CD4-positive, alpha-beta memory T cell (primary cell): Measurements from ENCODE around the gene MTERF1. TPM values are rescaled to one million over a fixed set of nuclear protein-coding genes. Genes with fewer than 3 reads are reported as not detected.

Experiments
- CTCF ChIA-PET: fragments of 350-600 bp; sonication (Branson Sonifier 250); formaldehyde crosslinking; loops from one replicate; lab custom pipeline; 2021; ENCODE audit warnings: inconsistent platforms; ENCODE audit not compliant: partially characterized antibody; lab: Charles Lee
- POLR2A ChIA-PET: fragments of 350-600 bp; sonication (Branson Sonifier 250); formaldehyde crosslinking; loops from one replicate; lab custom pipeline; 2021; ENCODE audit not compliant: partially characterized antibody; lab: Charles Lee
- DNase-seq, 5 donors: peaks; one replicate each; pipeline versions ENCODE4 v3.0.0 to v3.0.0-alpha.2; 2020 to 2022; ENCODE audit warnings: mixed read lengths in 1 of 5
- H3K27ac ChIP-seq: one replicate; pipeline ENCODE4 v1.7.0; 2013; ENCODE audit warnings: low read depth, low read length
- H3K27me3 ChIP-seq: 2 replicates; pipeline ENCODE4 v1.7.0; 2013; ENCODE audit warnings: mild to moderate bottlenecking, low read length, moderate library complexity; ENCODE audit not compliant: insufficient read depth
- H3K36me3 ChIP-seq: 2 replicates; pipeline ENCODE4 v1.7.0; 2013; ENCODE audit warnings: mild to moderate bottlenecking, low read length, moderate library complexity; ENCODE audit not compliant: insufficient read depth
- H3K4me1 ChIP-seq: 2 replicates; pipeline ENCODE4 v1.7.0; 2013; ENCODE audit warnings: mild to moderate bottlenecking, low read length, moderate library complexity; ENCODE audit not compliant: insufficient read depth
- H3K4me3 ChIP-seq, 2 donors: one replicate each; pipeline ENCODE4 v1.7.0; 2013; ENCODE audit warnings: low read length in 2 of 2, mild to moderate bottlenecking in 1 of 2
- H3K9me3 ChIP-seq, 2 donors: one replicate each; pipeline ENCODE4 v1.7.0; 2013; ENCODE audit warnings: low read length in 2 of 2, control low read depth in 1 of 2; ENCODE audit not compliant: control insufficient read depth in 1 of 2
- H3K27ac Mint-ChIP-seq, 7 donors: one replicate each; pipeline ENCODE4 v1.8.0; 2020 to 2021; ENCODE audit warnings: mixed read lengths in 7 of 7, mild to moderate bottlenecking in 6 of 7, inconsistent platforms in 3 of 7, moderate library complexity in 3 of 7
- H3K27me3 Mint-ChIP-seq, 2 donors: one replicate each; pipeline ENCODE4 v1.8.0; 2020 to 2021; ENCODE audit warnings: mixed read lengths in 2 of 2
- H3K36me3 Mint-ChIP-seq, 2 donors: one replicate each; pipeline ENCODE4 v1.8.0; 2020 to 2021; ENCODE audit warnings: mixed read lengths in 2 of 2, inconsistent platforms in 1 of 2, mild to moderate bottlenecking in 1 of 2
- H3K4me1 Mint-ChIP-seq, 4 donors: one replicate each; pipeline ENCODE4 v1.8.0; 2020 to 2021; ENCODE audit warnings: mixed read lengths in 4 of 4, mild to moderate bottlenecking in 1 of 4
- H3K4me3 Mint-ChIP-seq, 8 donors: one replicate each; pipeline ENCODE4 v1.8.0; 2020 to 2021; ENCODE audit warnings: mixed read lengths in 8 of 8, mild to moderate bottlenecking in 7 of 8, moderate library complexity in 6 of 8, inconsistent platforms in 3 of 8
- H3K9me3 Mint-ChIP-seq, 8 donors: one replicate each; pipeline ENCODE4 v1.8.0; 2020 to 2021; ENCODE audit warnings: mixed read lengths in 8 of 8, mild to moderate bottlenecking in 5 of 8, inconsistent platforms in 3 of 8, moderate library complexity in 1 of 8
- intact Hi-C: fragments of 100-400 bp; cut with micrococcal nuclease; formaldehyde crosslinking; loops from one replicate; pipeline ENCODE4 v1.15.1; 2023
- polyA plus RNA-seq, 2 donors: library from polyadenylated mRNA; unstranded; fragments of 300-500 nt; fragmentation: Illumina TruSeq; gene quantifications; one replicate each; pipeline ENCODE4 v1.2.3, GENCODE V29; 2021
- total RNA-seq, 2 experiments: library from RNA; stranded (reverse); gene quantifications; one replicate each; pipeline ENCODE4 v1.2.3, GENCODE V29; 2021

MTERF1 gene
- total and polyA plus RNA-seq, 4 experiments from 2014 or later: 6.6 to 32.4 (median 23.6) TPM

DNA sequence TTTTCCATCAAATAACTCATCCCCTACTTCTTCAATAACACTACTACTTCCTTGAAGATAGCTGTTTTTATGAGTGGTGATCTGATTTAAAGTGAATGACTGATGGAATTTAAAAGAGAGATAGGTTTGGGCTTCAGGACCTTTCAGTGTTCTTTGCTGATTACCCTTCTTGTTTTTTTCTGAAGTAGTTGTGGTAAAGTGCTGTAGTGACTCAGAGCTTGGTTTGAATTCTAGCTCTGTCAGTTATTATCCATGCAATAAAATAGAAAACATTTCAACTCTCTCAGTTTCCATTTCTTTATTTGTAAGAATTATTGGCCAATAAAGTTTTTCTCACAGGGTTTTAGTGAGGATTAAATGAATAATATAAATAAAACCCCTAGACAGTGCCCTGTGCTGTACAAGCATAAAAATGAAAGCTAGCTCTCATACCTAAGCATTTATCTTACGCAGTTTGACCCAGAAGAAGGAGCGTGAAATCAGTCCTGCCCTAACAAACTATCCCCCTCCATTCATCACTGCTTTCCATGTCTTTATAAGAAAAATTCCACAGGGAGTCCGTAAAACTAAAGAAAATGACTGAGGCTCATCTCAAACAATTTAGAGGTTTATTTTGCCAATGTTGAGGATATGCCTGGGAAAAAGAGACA is 35.0 kb upstream of the MTERF1 start:
- intact Hi-C loops: no loop called here
- POLR2A ChIA-PET: no interaction called here
- peaks cover 13% of the 10 kb centered on the region for H3K4me1 ChIP-seq
- CTCF ChIA-PET: no interaction called here
- no peaks in the 10 kb centered on the region for H3K9me3 ChIP-seq
- H3K4me1 Mint-ChIP-seq: peaks cover 0 to 3% (median 1%) of the 10 kb centered on the region in 4 donors
- H3K36me3 ChIP-seq: no peaks in the 10 kb centered on the region
- no peaks in the 10 kb centered on the region for H3K27me3 ChIP-seq
- DNase-seq: no peak
- H3K27ac Mint-ChIP-seq: peak overlapping the region in 2 of 7 donors; percentile 4 to 15
- no peak overlapping the region for H3K4me3 ChIP-seq
- H3K27me3 Mint-ChIP-seq: peaks cover 3 to 9% of the 10 kb centered on the region in 2 donors
- H3K36me3 Mint-ChIP-seq: no peaks in the 10 kb centered on the region
- no peak overlapping the region for H3K27ac ChIP-seq
- H3K4me3 Mint-ChIP-seq: no peak overlapping the region
- peaks cover 0 to 3% (median 0%) of the 10 kb centered on the region in 8 donors for H3K9me3 Mint-ChIP-seq

DNA sequence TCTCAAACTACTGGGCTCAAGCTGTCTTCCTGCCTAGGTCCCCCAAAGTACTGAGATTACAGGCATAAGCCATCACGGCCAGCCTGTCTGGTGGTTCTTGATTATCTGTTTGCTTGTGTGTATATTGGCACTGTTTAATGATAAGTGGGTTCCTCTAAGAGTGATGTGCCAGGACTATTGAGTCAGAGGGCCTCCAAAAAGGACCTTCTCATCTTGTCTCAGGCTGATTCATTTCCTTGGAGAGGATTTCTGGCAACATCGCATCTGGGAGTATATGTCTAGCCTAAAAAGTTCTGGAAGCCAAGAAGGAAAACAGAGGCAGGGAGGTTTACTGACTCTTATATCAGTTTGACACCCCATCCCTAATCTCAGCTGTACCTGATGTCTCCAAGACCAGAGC is 33.1 kb upstream of the MTERF1 start:
- DNase-seq: no peak
- no peak overlapping the region for H3K4me3 Mint-ChIP-seq
- no peaks in the 10 kb centered on the region for H3K36me3 Mint-ChIP-seq
- H3K9me3 ChIP-seq: no peaks in the 10 kb centered on the region
- H3K4me3 ChIP-seq: no peak overlapping the region
- H3K27ac Mint-ChIP-seq: no peak overlapping the region
- no peaks in the 10 kb centered on the region for H3K9me3 Mint-ChIP-seq
- ChIA-PET POLR2A (no interaction called here), CTCF (interaction anchor here (1.3 kb wide), 1 partner anchor 83 kb away, joined by 3 read pairs; no protein-coding TSS in a partner anchor)
- H3K4me1 Mint-ChIP-seq: peaks cover 0 to 3% (median 1%) of the 10 kb centered on the region in 4 donors
- no peaks in the 10 kb centered on the region for H3K27me3 ChIP-seq
- H3K27me3 Mint-ChIP-seq: peaks cover 5 to 10% of the 10 kb centered on the region in 2 donors
- intact Hi-C loops: no loop called here
- no peak overlapping the region for H3K27ac ChIP-seq
- H3K36me3 ChIP-seq: no peaks in the 10 kb centered on the region
- H3K4me1 ChIP-seq: peaks cover 13% of the 10 kb centered on the region

DNA sequence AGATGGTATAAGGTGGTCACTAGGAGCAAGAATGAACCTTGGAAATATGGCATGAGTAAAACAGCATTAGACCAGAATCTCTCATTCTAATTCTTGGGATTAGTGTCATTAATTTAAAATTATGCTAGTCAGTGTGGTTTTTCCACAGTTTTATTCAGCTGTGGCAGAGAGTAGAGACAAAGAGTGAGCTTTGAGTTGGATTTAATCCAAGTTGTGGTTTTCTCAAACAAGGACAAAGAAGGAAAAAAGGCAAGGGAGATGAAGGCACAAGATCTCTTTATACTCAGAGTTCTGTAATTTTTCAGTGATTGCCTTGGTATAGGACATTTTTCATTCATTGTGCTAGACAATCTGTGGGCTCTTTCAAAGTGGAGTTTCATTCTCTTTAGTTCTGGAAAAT is 32.0 kb upstream of the MTERF1 start:
- peaks cover 5 to 8% of the 10 kb centered on the region in 2 donors for H3K27me3 Mint-ChIP-seq
- H3K9me3 ChIP-seq: no peaks in the 10 kb centered on the region
- H3K4me3 Mint-ChIP-seq: no peak overlapping the region
- no peak for DNase-seq
- ChIA-PET CTCF (interaction anchor here (0.7 to 1.4 kb wide), 4 partner anchors 26 to 82 kb away, joined by 3 to 4 read pairs (median 4); no protein-coding TSS in a partner anchor), POLR2A (interaction anchor here (1.1 kb wide), 1 partner anchor 28 kb away, joined by 3 read pairs; the partner anchor contains the start of gene AKAP9)
- H3K4me1 ChIP-seq: peaks cover 13% of the 10 kb centered on the region
- intact Hi-C loops: no loop called here
- no peaks in the 10 kb centered on the region for H3K36me3 ChIP-seq
- H3K9me3 Mint-ChIP-seq: peaks cover 0 to 3% (median 0%) of the 10 kb centered on the region in 8 donors
- H3K27me3 ChIP-seq: no peaks in the 10 kb centered on the region
- no peaks in the 10 kb centered on the region for H3K36me3 Mint-ChIP-seq
- no peak overlapping the region for H3K27ac ChIP-seq
- peaks cover 0 to 3% (median 1%) of the 10 kb centered on the region in 4 donors for H3K4me1 Mint-ChIP-seq
- no peak overlapping the region for H3K27ac Mint-ChIP-seq
- H3K4me3 ChIP-seq: no peak overlapping the region

DNA sequence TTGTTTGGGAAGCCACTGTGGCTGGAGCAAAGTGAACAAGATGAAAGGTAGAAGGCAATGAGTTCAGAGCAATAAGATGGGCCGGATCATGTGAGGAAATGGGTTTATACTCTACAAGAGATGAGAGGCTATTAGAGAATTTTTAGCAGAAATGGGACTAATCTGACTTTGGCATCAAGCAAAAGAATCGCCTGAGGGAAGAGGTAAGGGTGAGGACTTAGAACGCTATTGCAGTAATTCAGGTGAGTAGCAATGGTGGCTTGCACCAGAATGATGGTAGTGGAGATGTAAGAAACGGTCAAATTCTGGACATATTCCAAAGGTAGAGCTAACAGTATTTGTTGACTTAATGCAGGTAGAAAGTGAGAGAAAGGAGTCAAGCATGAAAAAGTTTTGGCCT is 30.6 kb upstream of the MTERF1 start:
- peaks cover 0 to 3% (median 1%) of the 10 kb centered on the region in 4 donors for H3K4me1 Mint-ChIP-seq

DNA sequence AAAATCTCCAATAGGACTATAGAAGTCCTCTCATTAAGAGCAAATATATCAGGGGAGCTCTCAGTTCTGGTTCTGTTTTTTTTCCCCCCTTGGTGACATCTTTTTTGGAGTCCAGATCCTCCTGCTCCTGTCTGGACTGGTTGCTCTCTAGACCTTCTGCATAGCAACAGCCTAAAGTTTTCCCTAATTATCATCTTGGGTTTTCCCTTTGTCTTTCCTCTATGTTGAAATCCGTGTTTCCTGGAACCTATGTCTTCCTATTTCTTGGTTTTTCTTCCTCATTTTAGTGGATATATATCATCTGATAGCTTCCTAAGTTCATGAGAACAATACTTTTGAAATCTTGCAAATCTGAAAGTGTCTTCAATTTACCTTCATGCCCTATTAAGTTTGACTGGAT is 29.7 kb upstream of the MTERF1 start:
- no peaks in the 10 kb centered on the region for H3K36me3 ChIP-seq
- no peak for DNase-seq
- ChIA-PET CTCF (no interaction called here), POLR2A (no interaction called here)
- no peaks in the 10 kb centered on the region for H3K9me3 ChIP-seq
- no peaks in the 10 kb centered on the region for H3K27me3 ChIP-seq
- peaks cover 0 to 6% (median 0%) of the 10 kb centered on the region in 8 donors for H3K9me3 Mint-ChIP-seq
- intact Hi-C loops: no loop called here
- no peaks in the 10 kb centered on the region for H3K36me3 Mint-ChIP-seq
- peaks cover 4 to 9% of the 10 kb centered on the region in 2 donors for H3K27me3 Mint-ChIP-seq
- no peak overlapping the region for H3K4me3 Mint-ChIP-seq
- H3K4me3 ChIP-seq: no peak overlapping the region
- H3K27ac Mint-ChIP-seq: no peak overlapping the region
- peaks cover 13% of the 10 kb centered on the region for H3K4me1 ChIP-seq
- no peak overlapping the region for H3K27ac ChIP-seq
- H3K4me1 Mint-ChIP-seq: peaks cover 0 to 3% (median 1%) of the 10 kb centered on the region in 4 donors

More for the DNA sequence above, 30.6 kb upstream of the MTERF1 start:
- Mint-ChIP-seq H3K9me3 (peaks cover 0 to 6% (median 0%) of the 10 kb centered on the region in 8 donors), H3K27me3 (peaks cover 4 to 9% of the 10 kb centered on the region in 2 donors), H3K27ac (no peak overlapping the region), H3K4me3 (no peak overlapping the region), H3K36me3 (no peaks in the 10 kb centered on the region)
- Histone ChIP-seq H3K27ac (no peak overlapping the region), H3K36me3 (no peaks in the 10 kb centered on the region), H3K27me3 (no peaks in the 10 kb centered on the region), H3K9me3 (no peaks in the 10 kb centered on the region), H3K4me3 (no peak overlapping the region), H3K4me1 (peaks cover 13% of the 10 kb centered on the region)
- CTCF ChIA-PET: no interaction called here
- DNase-seq: no peak
- intact Hi-C loops: no loop called here
- POLR2A ChIA-PET: no interaction called here

DNA sequence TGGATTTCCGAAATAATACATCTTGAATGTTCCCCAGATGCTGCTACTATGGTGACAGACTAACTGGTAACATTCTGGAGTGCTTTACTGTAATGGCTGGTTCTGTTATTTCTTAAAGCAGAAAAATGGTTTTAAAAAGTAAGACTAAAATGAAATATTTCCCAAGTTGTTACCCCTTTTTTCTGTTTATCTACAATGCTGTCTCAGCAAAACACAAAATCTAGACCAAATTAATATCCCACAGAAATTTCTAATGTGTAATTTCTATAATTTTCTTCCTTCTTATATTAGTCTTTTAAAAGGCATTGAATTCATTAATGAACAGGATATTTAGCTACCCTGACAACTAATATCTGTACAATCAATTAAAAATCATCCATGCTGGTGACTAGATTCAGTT is 19.1 kb upstream of the MTERF1 start:
- H3K4me3 ChIP-seq: no peak overlapping the region
- no peaks in the 10 kb centered on the region for H3K36me3 Mint-ChIP-seq
- no peak for DNase-seq
- no peaks in the 10 kb centered on the region for H3K36me3 ChIP-seq
- no peak overlapping the region for H3K27ac ChIP-seq
- H3K4me1 Mint-ChIP-seq: no peaks in the 10 kb centered on the region
- H3K9me3 ChIP-seq: no peaks in the 10 kb centered on the region
- H3K27ac Mint-ChIP-seq: no peak overlapping the region
- no peak overlapping the region for H3K4me3 Mint-ChIP-seq
- CTCF ChIA-PET: no interaction called here
- no peaks in the 10 kb centered on the region for H3K4me1 ChIP-seq
- H3K9me3 Mint-ChIP-seq: peaks cover 0 to 2% (median 0%) of the 10 kb centered on the region in 8 donors
- POLR2A ChIA-PET: no interaction called here
- peaks cover 5 to 8% of the 10 kb centered on the region in 2 donors for H3K27me3 Mint-ChIP-seq
- intact Hi-C loops: no loop called here
- no peaks in the 10 kb centered on the region for H3K27me3 ChIP-seq

DNA sequence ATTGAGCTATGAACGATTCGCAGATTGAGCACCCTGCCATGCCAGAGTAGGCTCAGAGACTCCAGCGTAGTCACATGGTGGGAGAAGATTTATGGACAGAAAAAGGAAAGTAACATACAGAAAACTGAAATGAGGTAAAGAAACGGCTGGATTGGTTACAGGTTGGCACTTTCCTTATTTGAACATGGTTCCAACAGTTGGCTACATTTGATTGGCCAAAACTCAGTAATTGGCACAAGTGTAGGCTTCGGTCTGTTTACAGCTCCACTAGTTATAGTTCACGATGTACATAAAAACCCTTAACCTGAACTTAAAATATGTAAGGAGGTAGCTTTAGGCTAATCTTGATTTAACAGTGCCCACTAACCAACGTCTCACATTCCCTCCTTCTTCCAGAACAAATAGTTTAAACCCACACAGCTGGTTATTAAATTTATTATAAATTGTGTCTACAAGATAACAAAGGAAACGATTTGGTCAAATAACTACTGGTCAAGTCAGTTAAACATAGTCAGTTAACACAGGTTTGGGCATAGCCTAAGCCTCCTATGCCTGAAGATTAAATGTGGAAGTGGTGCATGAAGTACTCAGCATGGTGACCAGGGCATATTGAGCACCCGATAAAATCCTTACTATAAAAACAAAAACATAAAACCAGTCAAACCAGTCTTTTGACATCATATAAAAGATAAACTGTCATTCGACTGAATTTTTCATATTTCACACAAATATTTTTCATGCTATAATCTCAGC is 17.9 kb upstream of the MTERF1 start:
- intact Hi-C loops: no loop called here
- H3K27ac ChIP-seq: no peak overlapping the region
- no peaks in the 10 kb centered on the region for H3K36me3 Mint-ChIP-seq
- no peaks in the 10 kb centered on the region for H3K4me1 ChIP-seq
- no peaks in the 10 kb centered on the region for H3K4me1 Mint-ChIP-seq
- no peak overlapping the region for H3K27ac Mint-ChIP-seq
- no peaks in the 10 kb centered on the region for H3K27me3 ChIP-seq
- ChIA-PET CTCF (no interaction called here), POLR2A (no interaction called here)
- peaks cover 0 to 4% (median 0%) of the 10 kb centered on the region in 8 donors for H3K9me3 Mint-ChIP-seq
- no peak for DNase-seq
- H3K4me3 Mint-ChIP-seq: no peak overlapping the region
- peaks cover 6 to 12% of the 10 kb centered on the region in 2 donors for H3K27me3 Mint-ChIP-seq
- no peaks in the 10 kb centered on the region for H3K36me3 ChIP-seq
- no peak overlapping the region for H3K4me3 ChIP-seq
- H3K9me3 ChIP-seq: no peaks in the 10 kb centered on the region
